ENCODE results near the gene ALDH3A1.
A peak's percentile ranks its signal among the peaks of the same experiment; 100 is the strongest.

The ALDH3A1 gene

DNA sequence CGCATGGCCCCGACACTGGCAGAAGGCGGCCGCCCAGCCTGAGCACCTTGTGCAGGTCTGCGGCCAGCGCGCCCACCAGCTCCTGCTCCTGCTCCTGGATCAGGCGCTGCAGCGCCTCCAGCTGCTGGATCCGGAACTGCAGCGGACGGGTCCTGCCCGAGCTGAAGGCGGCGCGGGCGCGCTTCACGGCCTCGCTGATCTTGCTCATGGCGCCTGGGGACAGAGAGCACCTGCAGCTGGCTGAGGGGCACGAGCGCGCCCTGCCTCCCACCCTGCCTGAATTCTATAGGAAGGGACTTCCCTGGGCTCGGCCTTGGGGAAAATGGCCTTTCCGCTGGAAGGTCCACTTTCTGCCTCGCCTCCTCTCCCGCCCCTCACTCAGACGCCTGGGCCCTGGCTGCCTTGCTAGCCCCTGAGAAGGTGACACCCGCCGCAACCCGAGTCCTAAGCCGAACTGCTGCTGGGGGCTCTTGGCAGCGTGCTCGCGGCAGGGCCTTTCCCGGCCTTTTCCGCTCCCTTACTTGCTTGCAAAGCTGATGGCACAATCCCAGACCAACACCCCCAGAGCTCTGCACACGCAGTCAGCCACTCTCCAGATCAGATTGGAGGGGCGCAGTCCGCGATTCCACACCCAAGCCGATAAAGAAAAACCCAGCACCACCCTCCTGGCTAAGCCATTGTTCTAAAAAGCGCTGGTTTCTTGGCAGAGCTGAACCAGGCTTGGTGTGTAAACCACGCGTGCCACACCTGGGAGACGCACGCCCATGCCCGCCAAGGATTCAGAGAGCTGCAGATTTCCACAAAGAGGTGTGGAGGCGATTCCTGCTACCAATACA, 3.0 kb downstream of the ALDH3A1 start:
- Histone ChIP-seq H3K27me3 (ENCODE audit: insufficient read depth, insufficient read length) (peaks cover 15% of the 10 kb centered on the region), H3K9ac (ENCODE audit: insufficient read length, low read depth) (peak overlapping the region; percentile 56), H3K36me3 (ENCODE audit: insufficient read depth, insufficient read length, low read length) (no peaks in the 10 kb centered on the region), H3K9me3 (ENCODE audit: insufficient read depth, low read length) (no peaks in the 10 kb centered on the region), H3K4me3 (ENCODE audit: insufficient read length, low read depth) (peak overlapping the region; percentile 30), H3K4me1 (ENCODE audit: insufficient read depth, insufficient read length) (peaks cover 14% of the 10 kb centered on the region)
- peak; percentile 80 for DNase-seq (ENCODE audit: low read depth, low spot score)
- TF ChIP-seq YY1 (IDR thresholded peaks at IDR 0.05; ENCODE audit: insufficient read depth, insufficient read length) (no peak), ZNF274 (IDR thresholded peaks at IDR 0.05; ENCODE audit: low read depth, low read length) (no peak), SUZ12 (IDR thresholded peaks at IDR 0.05; ENCODE audit: extremely low read depth, insufficient read depth, insufficient read length) (no peak)

GRCh38 chr17:19744492-19744891, 3.6 kb downstream of the ALDH3A1 start:
- peaks cover 14% of the 10 kb centered on the region for H3K4me1 ChIP-seq (ENCODE audit: insufficient read depth, insufficient read length)
- peaks cover 15% of the 10 kb centered on the region for H3K27me3 ChIP-seq (ENCODE audit: insufficient read depth, insufficient read length)
- DNase-seq (ENCODE audit: low read depth, low spot score) = no peak
- no peaks in the 10 kb centered on the region for H3K9me3 ChIP-seq (ENCODE audit: insufficient read depth, low read length)
- TF ChIP-seq SUZ12 (IDR thresholded peaks at IDR 0.05; ENCODE audit: extremely low read depth, insufficient read depth, insufficient read length) = no peak
- no peak for TF ChIP-seq YY1 (IDR thresholded peaks at IDR 0.05; ENCODE audit: insufficient read depth, insufficient read length)
- no peak for TF ChIP-seq ZNF274 (IDR thresholded peaks at IDR 0.05; ENCODE audit: low read depth, low read length)
- H3K9ac ChIP-seq (ENCODE audit: insufficient read length, low read depth) = peak overlapping the region; percentile 61
- H3K4me3 ChIP-seq (ENCODE audit: insufficient read length, low read depth) = peak overlapping the region; percentile 30
- no peaks in the 10 kb centered on the region for H3K36me3 ChIP-seq (ENCODE audit: insufficient read depth, insufficient read length, low read length)

DNA sequence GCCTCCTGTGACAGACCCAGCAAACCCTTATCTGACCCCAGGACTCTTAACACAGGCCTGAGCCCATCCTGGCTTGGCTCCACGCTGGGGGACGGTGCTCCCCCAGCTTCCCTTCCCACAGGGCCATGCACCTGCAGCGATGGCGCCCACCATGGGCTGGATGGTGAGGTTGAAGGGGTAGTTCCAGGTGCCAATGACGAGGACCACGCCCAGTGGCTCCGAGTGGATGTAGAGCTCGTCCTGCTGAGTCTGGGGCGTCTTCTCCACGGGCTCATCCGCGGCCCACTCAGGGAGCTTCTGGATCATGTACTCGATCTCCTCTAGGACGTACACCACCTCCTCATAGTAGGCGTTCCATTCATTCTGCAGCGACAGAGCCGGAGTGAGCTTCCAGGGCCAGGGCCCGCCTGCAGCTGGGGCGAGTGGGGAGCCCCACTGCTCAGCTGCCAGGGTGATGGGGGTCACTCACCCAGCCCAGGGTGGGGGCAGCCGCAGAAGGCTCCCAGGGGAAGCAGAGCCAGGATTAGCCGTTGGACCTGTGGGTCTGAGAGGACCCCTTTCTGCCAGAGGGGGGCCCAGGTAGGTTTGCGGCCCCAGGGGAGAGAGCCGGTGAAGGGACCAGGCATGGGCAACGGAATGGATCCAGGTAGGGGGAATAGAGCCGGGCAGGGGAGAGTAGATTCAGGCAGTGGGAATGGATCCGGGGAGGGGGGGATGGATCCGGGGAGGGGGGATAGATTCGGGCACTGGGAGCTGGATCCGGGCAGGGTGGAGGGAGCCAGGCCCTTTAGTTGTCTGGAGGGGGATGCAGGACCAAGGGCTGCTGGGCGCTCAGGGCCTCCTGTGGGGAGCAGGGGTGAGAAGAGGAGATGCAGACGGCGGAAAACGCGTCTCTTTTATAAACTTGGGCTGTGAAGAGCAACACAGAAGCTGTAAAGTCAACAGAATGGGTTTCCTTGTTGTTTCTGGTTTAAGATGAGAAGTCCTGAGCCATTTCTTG, 4.7 kb downstream of the ALDH3A1 start:
- Histone ChIP-seq H3K9ac (ENCODE audit: insufficient read length, low read depth) (no peak overlapping the region), H3K27me3 (ENCODE audit: insufficient read depth, insufficient read length) (peaks cover 15% of the 10 kb centered on the region), H3K4me1 (ENCODE audit: insufficient read depth, insufficient read length) (peaks cover 10% of the 10 kb centered on the region), H3K4me3 (ENCODE audit: insufficient read length, low read depth) (no peak overlapping the region), H3K9me3 (ENCODE audit: insufficient read depth, low read length) (no peaks in the 10 kb centered on the region), H3K36me3 (ENCODE audit: insufficient read depth, insufficient read length, low read length) (no peaks in the 10 kb centered on the region)
- TF ChIP-seq SUZ12 (IDR thresholded peaks at IDR 0.05; ENCODE audit: extremely low read depth, insufficient read depth, insufficient read length) (no peak), ZNF274 (IDR thresholded peaks at IDR 0.05; ENCODE audit: low read depth, low read length) (no peak), YY1 (IDR thresholded peaks at IDR 0.05; ENCODE audit: insufficient read depth, insufficient read length) (no peak)
- DNase-seq (ENCODE audit: low read depth, low spot score) = no peak

- TF ChIP-seq YY1 (IDR thresholded peaks at IDR 0.05; ENCODE audit: insufficient read depth, insufficient read length) (no peak), SUZ12 (IDR thresholded peaks at IDR 0.05; ENCODE audit: extremely low read depth, insufficient read depth, insufficient read length) (no peak), ZNF274 (IDR thresholded peaks at IDR 0.05; ENCODE audit: low read depth, low read length) (no peak)
- Histone ChIP-seq H3K36me3 (ENCODE audit: insufficient read depth, insufficient read length, low read length) (no peaks in the 10 kb centered on the region), H3K9me3 (ENCODE audit: insufficient read depth, low read length) (no peaks in the 10 kb centered on the region), H3K27me3 (ENCODE audit: insufficient read depth, insufficient read length) (peaks cover 13% of the 10 kb centered on the region), H3K4me3 (ENCODE audit: insufficient read length, low read depth) (no peak overlapping the region), H3K4me1 (ENCODE audit: insufficient read depth, insufficient read length) (peaks cover 5% of the 10 kb centered on the region), H3K9ac (ENCODE audit: insufficient read length, low read depth) (no peak overlapping the region)
- DNase-seq (ENCODE audit: low read depth, low spot score) = no peak
These were observed 5.6 kb downstream of the ALDH3A1 start for GRCh38 chr17:19742495-19742894.

- Histone ChIP-seq H3K4me1 (ENCODE audit: insufficient read depth, insufficient read length) (peaks cover 5% of the 10 kb centered on the region), H3K27me3 (ENCODE audit: insufficient read depth, insufficient read length) (peaks cover 9% of the 10 kb centered on the region), H3K9ac (ENCODE audit: insufficient read length, low read depth) (no peak overlapping the region), H3K9me3 (ENCODE audit: insufficient read depth, low read length) (no peaks in the 10 kb centered on the region), H3K4me3 (ENCODE audit: insufficient read length, low read depth) (no peak overlapping the region), H3K36me3 (ENCODE audit: insufficient read depth, insufficient read length, low read length) (no peaks in the 10 kb centered on the region)
- DNase-seq (ENCODE audit: low read depth, low spot score) = no peak
- TF ChIP-seq SUZ12 (IDR thresholded peaks at IDR 0.05; ENCODE audit: extremely low read depth, insufficient read depth, insufficient read length) = no peak
- TF ChIP-seq ZNF274 (IDR thresholded peaks at IDR 0.05; ENCODE audit: low read depth, low read length) = no peak
These were observed 6.2 kb downstream of the ALDH3A1 start for GRCh38 chr17:19741832-19742457.

DNA sequence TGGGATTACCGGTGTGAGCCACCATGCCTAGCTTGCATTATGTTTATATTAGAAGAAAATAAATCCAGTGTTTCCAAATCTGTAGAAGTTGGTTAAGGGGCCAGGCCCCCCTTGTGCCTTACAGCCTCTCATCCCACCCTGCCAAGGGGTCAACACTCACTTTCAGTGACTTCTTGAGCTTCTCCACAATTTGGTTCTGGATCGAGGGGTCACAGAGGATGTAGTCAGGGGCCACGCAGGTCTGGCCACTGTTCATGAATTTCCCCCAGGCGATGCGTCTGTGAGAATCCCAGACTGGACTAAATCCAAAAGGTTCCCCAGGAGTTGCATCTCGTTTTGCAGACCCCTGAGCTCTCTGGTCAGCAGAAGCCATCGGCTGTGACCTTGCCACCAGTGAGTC, 7.2 kb downstream of the ALDH3A1 start:
- Histone ChIP-seq H3K4me1 (ENCODE audit: insufficient read depth, insufficient read length) (peaks cover 5% of the 10 kb centered on the region), H3K9ac (ENCODE audit: insufficient read length, low read depth) (no peak overlapping the region), H3K27me3 (ENCODE audit: insufficient read depth, insufficient read length) (peaks cover 9% of the 10 kb centered on the region), H3K36me3 (ENCODE audit: insufficient read depth, insufficient read length, low read length) (no peaks in the 10 kb centered on the region), H3K9me3 (ENCODE audit: insufficient read depth, low read length) (no peaks in the 10 kb centered on the region), H3K4me3 (ENCODE audit: insufficient read length, low read depth) (no peak overlapping the region)
- TF ChIP-seq YY1 (IDR thresholded peaks at IDR 0.05; ENCODE audit: insufficient read depth, insufficient read length) (no peak), SUZ12 (IDR thresholded peaks at IDR 0.05; ENCODE audit: extremely low read depth, insufficient read depth, insufficient read length) (no peak), ZNF274 (IDR thresholded peaks at IDR 0.05; ENCODE audit: low read depth, low read length) (no peak)
- no peak for DNase-seq (ENCODE audit: low read depth, low spot score)

All from NT2/D1 (cell line).